ENCODE results near the gene MMP14. TPM values are rescaled to one million over a fixed set of nuclear protein-coding genes. Genes with fewer than 3 reads are reported as not detected.
A peak's percentile ranks its signal among the peaks of the same experiment; 100 is the strongest.

MMP14 gene
- total and polyA plus RNA-seq, 4 donors: 29.8 to 250 (median 153) TPM

GRCh38 chr14:22835505-22835904, 880 bp upstream of the MMP14 start:
- intact Hi-C loops (cut with DNase I): loop anchor here in 1 of 2 donors (10.0 kb wide), 1 partner anchor 69 kb away; no protein-coding TSS in a partner anchor
- no peak for DNase-seq
- no peaks in the 10 kb centered on the region for H3K4me1 ChIP-seq (ENCODE audit: control insufficient read depth in 1 of 2, insufficient read depth in 2 of 2, low read length in 2 of 2)
- H3K36me3 ChIP-seq (ENCODE audit: control insufficient read depth in 1 of 2, insufficient read depth in 2 of 2, low read length in 1 of 2): no peaks in the 10 kb centered on the region
- no peaks in the 10 kb centered on the region for H3K9me3 ChIP-seq (ENCODE audit: control insufficient read depth, low read length)
- H3K4me3 ChIP-seq (ENCODE audit: low read length in 2 of 2): no peak overlapping the region
- no peaks in the 10 kb centered on the region for H3K27me3 ChIP-seq (ENCODE audit: control insufficient read depth in 1 of 2, insufficient read depth in 2 of 2, low read length in 1 of 2)
- 73 to 81% methylated on average over 3 of the region's 3 CpGs for WGBS, 2 donors
- no peak for ATAC-seq (ENCODE audit: low FRiP score)
- peak overlapping the region in 1 of 2 donors; percentile 6 for H3K27ac ChIP-seq (ENCODE audit: low read depth in 1 of 2, low read length in 2 of 2)

- Histone ChIP-seq H3K36me3 (ENCODE audit: control insufficient read depth in 1 of 2, insufficient read depth in 2 of 2, low read length in 1 of 2) (peaks cover 0 to under 1% of the 10 kb centered on the region in 2 donors), H3K4me1 (ENCODE audit: control insufficient read depth in 1 of 2, insufficient read depth in 2 of 2, low read length in 2 of 2) (no peaks in the 10 kb centered on the region), H3K27me3 (ENCODE audit: control insufficient read depth in 1 of 2, insufficient read depth in 2 of 2, low read length in 1 of 2) (no peaks in the 10 kb centered on the region), H3K4me3 (ENCODE audit: low read length in 2 of 2) (peak overlapping the region; percentile 88 to 92), H3K9me3 (ENCODE audit: control insufficient read depth, low read length) (no peaks in the 10 kb centered on the region), H3K27ac (ENCODE audit: low read depth in 1 of 2, low read length in 2 of 2) (peak overlapping the region; percentile 83 to 99)
- DNase-seq (peak; percentile 78 to 89), ATAC-seq (ENCODE audit: low FRiP score) (peak; percentile 66)
- 0 to 1% methylated on average over 57 of the region's 57 CpGs for WGBS, 2 donors
- intact Hi-C loops (cut with DNase I): loop anchor here (1.0 to 10.0 kb wide), 3 partner anchors 14 to 68 kb away; no protein-coding TSS in a partner anchor
Observed at GRCh38 chr14:22837114-22837749, 847 bp downstream of the MMP14 start.

GRCh38 chr14:22837750-22838538, 1.6 kb downstream of the MMP14 start:
- Histone ChIP-seq H3K27ac (ENCODE audit: low read depth in 1 of 2, low read length in 2 of 2) (peak overlapping the region; percentile 83 to 99), H3K9me3 (ENCODE audit: control insufficient read depth, low read length) (no peaks in the 10 kb centered on the region), H3K4me3 (ENCODE audit: low read length in 2 of 2) (peak overlapping the region; percentile 88 to 92), H3K36me3 (ENCODE audit: control insufficient read depth in 1 of 2, insufficient read depth in 2 of 2, low read length in 1 of 2) (peaks cover 0 to 3% of the 10 kb centered on the region in 2 donors), H3K27me3 (ENCODE audit: control insufficient read depth in 1 of 2, insufficient read depth in 2 of 2, low read length in 1 of 2) (no peaks in the 10 kb centered on the region), H3K4me1 (ENCODE audit: control insufficient read depth in 1 of 2, insufficient read depth in 2 of 2, low read length in 2 of 2) (no peaks in the 10 kb centered on the region)
- 2 to 4% methylated on average over 24 to 25 of the region's 25 CpGs for WGBS, 2 donors
- ATAC-seq (ENCODE audit: low FRiP score): peak; percentile 67
- intact Hi-C loops (cut with DNase I): loop anchor here (1.0 to 10.0 kb wide), 3 partner anchors 13 to 67 kb away; no protein-coding TSS in a partner anchor
- peak; percentile 79 to 89 for DNase-seq

- intact Hi-C loops (cut with DNase I): loop anchor here in 1 of 2 donors (10.0 kb wide), 1 partner anchor 66 kb away; no protein-coding TSS in a partner anchor
- Histone ChIP-seq H3K27ac (ENCODE audit: low read depth in 1 of 2, low read length in 2 of 2) (peak overlapping the region in 1 of 2 donors; percentile 62), H3K4me1 (ENCODE audit: control insufficient read depth in 1 of 2, insufficient read depth in 2 of 2, low read length in 2 of 2) (no peaks in the 10 kb centered on the region), H3K36me3 (ENCODE audit: control insufficient read depth in 1 of 2, insufficient read depth in 2 of 2, low read length in 1 of 2) (peaks cover 0 to 5% of the 10 kb centered on the region in 2 donors), H3K9me3 (ENCODE audit: control insufficient read depth, low read length) (no peaks in the 10 kb centered on the region), H3K4me3 (ENCODE audit: low read length in 2 of 2) (peak overlapping the region; percentile 5 to 29), H3K27me3 (ENCODE audit: control insufficient read depth in 1 of 2, insufficient read depth in 2 of 2, low read length in 1 of 2) (no peaks in the 10 kb centered on the region)
- peak; percentile 12 for ATAC-seq (ENCODE audit: low FRiP score)
- WGBS, 2 donors: 3 to 7% methylated on average over 6 of the region's 6 CpGs
- peak; percentile 65 to 68 for DNase-seq
Observed at GRCh38 chr14:22838631-22839041, 2.3 kb downstream of the MMP14 start.

GRCh38 chr14:22839159-22839779, 2.9 kb downstream of the MMP14 start:
- DNase-seq (peak in 1 of 2 donors; percentile 56), ATAC-seq (ENCODE audit: low FRiP score) (no peak)
- peak overlapping the region in 1 of 2 donors; percentile 62 for H3K27ac ChIP-seq (ENCODE audit: low read depth in 1 of 2, low read length in 2 of 2)
- 18 to 20% methylated on average over 6 of the region's 6 CpGs for WGBS, 2 donors
- no peaks in the 10 kb centered on the region for H3K4me1 ChIP-seq (ENCODE audit: control insufficient read depth in 1 of 2, insufficient read depth in 2 of 2, low read length in 2 of 2)
- peaks cover 0 to 7% of the 10 kb centered on the region in 2 donors for H3K36me3 ChIP-seq (ENCODE audit: control insufficient read depth in 1 of 2, insufficient read depth in 2 of 2, low read length in 1 of 2)
- peak overlapping the region in 1 of 2 donors; percentile 5 for H3K4me3 ChIP-seq (ENCODE audit: low read length in 2 of 2)
- intact Hi-C loops (cut with DNase I): loop anchor here in 1 of 2 donors (10.0 kb wide), 1 partner anchor 66 kb away; no protein-coding TSS in a partner anchor
- no peaks in the 10 kb centered on the region for H3K9me3 ChIP-seq (ENCODE audit: control insufficient read depth, low read length)
- no peaks in the 10 kb centered on the region for H3K27me3 ChIP-seq (ENCODE audit: control insufficient read depth in 1 of 2, insufficient read depth in 2 of 2, low read length in 1 of 2)

- Histone ChIP-seq H3K27ac (ENCODE audit: low read depth in 1 of 2, low read length in 2 of 2) (no peak overlapping the region), H3K27me3 (ENCODE audit: control insufficient read depth in 1 of 2, insufficient read depth in 2 of 2, low read length in 1 of 2) (no peaks in the 10 kb centered on the region), H3K36me3 (ENCODE audit: control insufficient read depth in 1 of 2, insufficient read depth in 2 of 2, low read length in 1 of 2) (peaks cover 0 to 17% of the 10 kb centered on the region in 2 donors), H3K9me3 (ENCODE audit: control insufficient read depth, low read length) (no peaks in the 10 kb centered on the region), H3K4me1 (ENCODE audit: control insufficient read depth in 1 of 2, insufficient read depth in 2 of 2, low read length in 2 of 2) (no peaks in the 10 kb centered on the region), H3K4me3 (ENCODE audit: low read length in 2 of 2) (no peak overlapping the region)
- DNase-seq (peak in 1 of 2 donors; percentile 67), ATAC-seq (ENCODE audit: low FRiP score) (no peak)
- intact Hi-C loops (cut with DNase I): no loop called here
- WGBS, 2 donors: 78 to 81% methylated on average over 9 of the region's 9 CpGs
Observed at GRCh38 chr14:22841311-22841710, 4.9 kb downstream of the MMP14 start.

- H3K27ac ChIP-seq (ENCODE audit: low read depth in 1 of 2, low read length in 2 of 2): no peak overlapping the region
- intact Hi-C loops (cut with DNase I): no loop called here
- no peak overlapping the region for H3K4me3 ChIP-seq (ENCODE audit: low read length in 2 of 2)
- DNase-seq: peak in 1 of 2 donors; percentile 33
- no peaks in the 10 kb centered on the region for H3K27me3 ChIP-seq (ENCODE audit: control insufficient read depth in 1 of 2, insufficient read depth in 2 of 2, low read length in 1 of 2)
- WGBS, 2 donors: 85 to 87% methylated on average over 8 of the region's 8 CpGs
- no peaks in the 10 kb centered on the region for H3K9me3 ChIP-seq (ENCODE audit: control insufficient read depth, low read length)
- no peak for ATAC-seq (ENCODE audit: low FRiP score)
- H3K36me3 ChIP-seq (ENCODE audit: control insufficient read depth in 1 of 2, insufficient read depth in 2 of 2, low read length in 1 of 2): peaks cover 0 to 17% of the 10 kb centered on the region in 2 donors
- no peaks in the 10 kb centered on the region for H3K4me1 ChIP-seq (ENCODE audit: control insufficient read depth in 1 of 2, insufficient read depth in 2 of 2, low read length in 2 of 2)
Observed at GRCh38 chr14:22841769-22842168, 5.4 kb downstream of the MMP14 start.
